HEK293 (cell line): Measurements from ENCODE around the gene ANO2.

Source experiments
- CTCF ChIA-PET: fragments of 350-600 bp; formaldehyde crosslinking; extraction: SDS; loops from one replicate; lab custom pipeline; 2021; ENCODE audit warnings: antibody characterized with exemption; lab: Yijun Ruan, JAX
- POLR2A ChIA-PET: fragments of 300-600 bp; formaldehyde crosslinking; extraction: SDS; loops from one replicate; lab custom pipeline; 2020; ENCODE audit warnings: antibody characterized with exemption, inconsistent platforms; lab: Yijun Ruan, JAX
- H3K27ac ChIP-seq: fragments of 200-500 bp; sonication (Bioruptor generic); 2 replicates; pipeline ENCODE4 v1.5.1; 2014; ENCODE audit warnings: low read depth, low read length, control low read depth, inconsistent platforms; ENCODE audit errors: extremely low read depth
- H3K36me3 ChIP-seq, 2 experiments: fragments of 200-500 bp in 1 of 2; sonication (Bioruptor generic) in 1 of 2; 1 replicate in 1 of 2; 2 replicates in 1 of 2; pipeline ENCODE4 v1.5.1; 2014 to 2017; ENCODE audit warnings: inconsistent platforms in 2 of 2, low read length in 2 of 2; ENCODE audit not compliant: control insufficient read depth in 2 of 2, insufficient read depth in 1 of 2
- H3K4me1 ChIP-seq: fragments of 200-500 bp; sonication (Bioruptor generic); 2 replicates; pipeline ENCODE4 v1.5.1; 2014; ENCODE audit warnings: mild to moderate bottlenecking, low read length, inconsistent platforms; ENCODE audit not compliant: control insufficient read depth, insufficient read depth
- H3K4me3 ChIP-seq: 2 replicates; pipeline ENCODE4 v1.5.1; 2011; ENCODE audit warnings: low read depth, mild to moderate bottlenecking, control low read depth, low read length, moderate library complexity
- H3K9me3 ChIP-seq: fragments of 200-500 bp; sonication (Bioruptor generic); 2 replicates; pipeline ENCODE4 v1.5.1; 2014; ENCODE audit warnings: low read depth, low read length, inconsistent platforms; ENCODE audit not compliant: control insufficient read depth, insufficient read depth
- CTCF ChIP-seq: fragments of 450-650 bp; formaldehyde crosslinking; IDR thresholded peaks from 2 replicates; pipeline ENCODE4 v1.5.1; 2016; ENCODE audit warnings: missing biosample characterization, missing genetic modification characterization
- GLIS1 ChIP-seq: fragments of 450-650 bp; formaldehyde crosslinking; IDR thresholded peaks from 2 replicates; pipeline ENCODE4 v1.5.1; 2016; ENCODE audit warnings: missing biosample characterization, missing genetic modification characterization
- HOXA7 ChIP-seq: sonication (generic); formaldehyde crosslinking; IDR thresholded peaks from 2 replicates; pipeline ENCODE4 v1.8.1; 2022; ENCODE audit warnings: missing genetic modification reagents, borderline replicate concordance
- HOXD13 ChIP-seq: sonication (generic); formaldehyde crosslinking; IDR thresholded peaks from 2 replicates; pipeline ENCODE4 v1.8.0; 2022; ENCODE audit warnings: missing genetic modification reagents, borderline replicate concordance
- REPIN1 ChIP-seq: fragments of 450-650 bp; formaldehyde crosslinking; IDR thresholded peaks from 2 replicates; pipeline ENCODE4 v1.5.1; 2017; ENCODE audit warnings: missing biosample characterization, missing genetic modification characterization, low read depth
- SP2 ChIP-seq: fragments of 450-650 bp; formaldehyde crosslinking; IDR thresholded peaks from 2 replicates; pipeline ENCODE4 v1.5.1; 2016; ENCODE audit warnings: missing biosample characterization, missing genetic modification characterization
- TCF7L2 ChIP-seq: IDR thresholded peaks from 2 replicates; pipeline ENCODE4 v1.6.1; 2011; ENCODE audit warnings: low read depth, mild to moderate bottlenecking, inconsistent platforms, low read length, moderate library complexity, borderline replicate concordance
- WT1 ChIP-seq: fragments of 450-650 bp; formaldehyde crosslinking; IDR thresholded peaks from 2 replicates; pipeline ENCODE4 v1.5.1; 2016; ENCODE audit warnings: missing biosample characterization, missing genetic modification characterization
- ZNF16 ChIP-seq: fragments of 450-650 bp; formaldehyde crosslinking; IDR thresholded peaks from 2 replicates; pipeline ENCODE4 v1.5.1; 2016; ENCODE audit warnings: low read depth, missing biosample characterization, missing genetic modification characterization
- ZNF174 ChIP-seq: fragments of 450-650 bp; formaldehyde crosslinking; IDR thresholded peaks from 2 replicates; pipeline ENCODE4 v1.5.0; 2017; ENCODE audit warnings: missing biosample characterization, mild to moderate bottlenecking, missing genetic modification characterization
- ZNF221 ChIP-seq: fragments of 450-650 bp; formaldehyde crosslinking; IDR thresholded peaks from 2 replicates; pipeline ENCODE4 v1.5.1; 2017; ENCODE audit warnings: missing biosample characterization, missing genetic modification characterization, borderline replicate concordance
- ZNF341 ChIP-seq: fragments of 450-650 bp; formaldehyde crosslinking; IDR thresholded peaks from 2 replicates; pipeline ENCODE4; 2016; ENCODE audit warnings: low read depth, missing biosample characterization, missing genetic modification characterization
- ZNF350 ChIP-seq: fragments of 450-650 bp; formaldehyde crosslinking; IDR thresholded peaks from 2 replicates; pipeline ENCODE4 v1.5.0; 2017; ENCODE audit warnings: missing biosample characterization, mild to moderate bottlenecking, missing genetic modification characterization
- ZNF423 ChIP-seq: fragments of 450-650 bp; formaldehyde crosslinking; IDR thresholded peaks from 2 replicates; pipeline ENCODE4 v1.5.1; 2016; ENCODE audit warnings: missing biosample characterization, missing genetic modification characterization
- ZNF426 ChIP-seq: fragments of 450-650 bp; formaldehyde crosslinking; IDR thresholded peaks from 2 replicates; pipeline ENCODE4 v1.5.1; 2017; ENCODE audit warnings: missing biosample characterization, missing genetic modification characterization, mild to moderate bottlenecking, inconsistent platforms, moderate library complexity
- ZNF549 ChIP-seq: fragments of 450-650 bp; IDR thresholded peaks from 2 replicates; pipeline ENCODE4 v1.5.1; 2018; ENCODE audit warnings: missing biosample characterization, missing genetic modification characterization, mild to moderate bottlenecking, inconsistent platforms, moderate library complexity
- ZNF600 ChIP-seq: fragments of 450-650 bp; formaldehyde crosslinking; IDR thresholded peaks from 2 replicates; pipeline ENCODE4 v1.5.1; 2016; ENCODE audit warnings: missing biosample characterization, missing genetic modification characterization
- ZNF692 ChIP-seq: fragments of 450-650 bp; formaldehyde crosslinking; IDR thresholded peaks from 2 replicates; pipeline ENCODE4 v1.5.1; 2016; ENCODE audit warnings: missing biosample characterization, missing genetic modification characterization
- ZNF704 ChIP-seq: fragments of 450-650 bp; formaldehyde crosslinking; IDR thresholded peaks from 2 replicates; pipeline ENCODE4 v1.5.1; 2016; ENCODE audit warnings: missing biosample characterization, missing genetic modification characterization
- ZNF785 ChIP-seq: fragments of 450-650 bp; formaldehyde crosslinking; IDR thresholded peaks from 2 replicates; pipeline ENCODE4 v1.5.1; 2016; ENCODE audit warnings: missing biosample characterization, missing genetic modification characterization
- ZNF837 ChIP-seq: fragments of 450-650 bp; formaldehyde crosslinking; IDR thresholded peaks from 2 replicates; pipeline ENCODE4 v1.5.1; 2016; ENCODE audit warnings: missing biosample characterization, missing genetic modification characterization
- ZSCAN18 ChIP-seq: fragments of 450-650 bp; formaldehyde crosslinking; IDR thresholded peaks from 2 replicates; pipeline ENCODE4 v1.5.1; 2016; ENCODE audit warnings: missing biosample characterization, missing genetic modification characterization
- ZXDB ChIP-seq: fragments of 450-650 bp; formaldehyde crosslinking; IDR thresholded peaks from 2 replicates; pipeline ENCODE4 v1.5.1; 2016; ENCODE audit warnings: missing biosample characterization, missing genetic modification characterization
- TF ChIP-seq, protein P1 (sequence below): fragments of 450-650 bp; formaldehyde crosslinking; IDR thresholded peaks from 2 replicates; pipeline ENCODE4; 2016; ENCODE audit warnings: missing biosample characterization, missing genetic modification characterization

ANO2 gene

GRCh38 chr12:5778821-5779220 is 166.2 kb downstream of the ANO2 start:
- no peak for TF ChIP-seq HOXA7 (CRISPR knock-in tag)
- TF ChIP-seq ZNF174 (tag by site-specific recombination), result no peak
- no peak for TF ChIP-seq TCF7L2
- no peak for TF ChIP-seq ZXDB (tag by site-specific recombination)
- no peak for TF ChIP-seq ZNF423 (tag by site-specific recombination)
- TF ChIP-seq ZNF350 (tag by site-specific recombination), result no peak
- no peak for TF ChIP-seq CTCF (tag by site-specific recombination)
- TF ChIP-seq ZNF426 (tag by site-specific recombination), result no peak
- TF ChIP-seq, protein P1, sequence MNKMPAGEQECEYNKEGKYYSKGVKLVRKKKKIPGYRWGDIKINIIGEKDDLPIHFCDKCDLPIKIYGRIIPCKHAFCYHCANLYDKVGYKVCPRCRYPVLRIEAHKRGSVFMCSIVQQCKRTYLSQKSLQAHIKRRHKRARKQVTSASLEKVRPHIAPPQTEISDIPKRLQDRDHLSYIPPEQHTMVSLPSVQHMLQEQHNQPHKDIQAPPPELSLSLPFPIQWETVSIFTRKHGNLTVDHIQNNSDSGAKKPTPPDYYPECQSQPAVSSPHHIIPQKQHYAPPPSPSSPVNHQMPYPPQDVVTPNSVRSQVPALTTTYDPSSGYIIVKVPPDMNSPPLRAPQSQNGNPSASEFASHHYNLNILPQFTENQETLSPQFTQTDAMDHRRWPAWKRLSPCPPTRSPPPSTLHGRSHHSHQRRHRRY (tag by site-specific recombination), result no peak
- no peak for TF ChIP-seq ZNF221 (tag by site-specific recombination)
- no peak for TF ChIP-seq REPIN1 (tag by site-specific recombination)
- no peak for TF ChIP-seq ZSCAN18 (tag by site-specific recombination)
- no peak for TF ChIP-seq GLIS1
- Histone ChIP-seq H3K36me3 (no peaks in the 10 kb centered on the region), H3K4me1 (peaks cover 8% of the 10 kb centered on the region), H3K27ac (no peak overlapping the region), H3K4me3 (no peak overlapping the region), H3K9me3 (no peaks in the 10 kb centered on the region)
- POLR2A ChIA-PET, result no interaction called here
- CTCF ChIA-PET, result no interaction called here

DNA sequence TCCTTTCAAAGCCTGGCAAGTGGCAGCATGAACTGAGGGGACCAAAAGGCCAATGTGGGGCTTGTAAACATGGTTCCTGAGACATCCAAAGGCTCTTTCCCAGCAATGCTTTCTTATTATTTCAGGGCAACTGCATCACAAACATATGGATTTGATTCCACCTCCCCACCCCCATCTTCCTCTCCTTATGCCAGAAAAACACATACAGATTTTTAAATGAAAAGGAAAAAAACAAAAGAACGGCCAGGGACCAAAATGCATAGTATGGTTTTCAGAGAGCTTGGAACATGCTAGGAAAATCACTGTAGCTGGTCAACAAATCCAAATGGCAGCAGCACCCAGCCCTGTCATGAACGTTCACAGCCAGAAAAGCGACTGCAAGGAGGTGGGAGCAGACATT is 167.6 kb downstream of the ANO2 start:
- CTCF ChIA-PET, result no interaction called here
- no peaks in the 10 kb centered on the region for H3K36me3 ChIP-seq
- no peaks in the 10 kb centered on the region for H3K4me1 ChIP-seq
- H3K27ac ChIP-seq, result no peak overlapping the region
- POLR2A ChIA-PET, result no interaction called here
- H3K4me3 ChIP-seq, result no peak overlapping the region
- H3K9me3 ChIP-seq, result no peaks in the 10 kb centered on the region
- no peak for TF ChIP-seq ZXDB (tag by site-specific recombination)
- TF ChIP-seq ZNF221 (tag by site-specific recombination), result no peak
- TF ChIP-seq HOXD13, result no peak
- no peak for TF ChIP-seq WT1
- TF ChIP-seq ZNF600, result no peak
- no peak for TF ChIP-seq ZNF16
- no peak for TF ChIP-seq ZNF549 (tag by site-specific recombination)
- TF ChIP-seq ZNF785, result no peak
- TF ChIP-seq ZNF704 (tag by site-specific recombination), result no peak
- TF ChIP-seq SP2 (tag by site-specific recombination), result no peak
- no peak for TF ChIP-seq ZNF692
- no peak for TF ChIP-seq ZNF341 (tag by site-specific recombination)
- no peak for TF ChIP-seq ZNF837
